Measurements from ENCODE around the gene NHS. TPM values are rescaled to one million over a fixed set of nuclear protein-coding genes. Genes with fewer than 3 reads are reported as not detected.

NHS gene
- total and polyA plus RNA-seq, 2 of the 13 experiments (the other 11 are each of a cell fraction or from before 2014, with no cell fraction given): 0.02 TPM; not detected in 1

GRCh38 chrX:17373337-17373736, 1.7 kb upstream of the NHS start:
- Histone ChIP-seq H3K36me3 (replicated peaks in 1 of 2; ENCODE audit: control insufficient read depth in 1 of 2, insufficient read depth in 2 of 2, low read length in 2 of 2) (no peaks in the 10 kb centered on the region), H3K4me2 (ENCODE audit: low read depth, low read length) (no peak overlapping the region), H2AFZ (ENCODE audit: low read length) (no peak overlapping the region), H3K9me3 (ENCODE audit: low read length) (no peaks in the 10 kb centered on the region), H3K4me1 (ENCODE audit: insufficient read depth, low read length) (no peaks in the 10 kb centered on the region), H3K9ac (ENCODE audit: insufficient read depth, low read depth, low read length) (no peak overlapping the region), H4K20me1 (ENCODE audit: insufficient read depth, low read length) (no peaks in the 10 kb centered on the region), H3K79me2 (ENCODE audit: insufficient read depth, low read length) (no peaks in the 10 kb centered on the region), H3K27ac (ENCODE audit: extremely low read length, insufficient read depth, low read length) (no peak overlapping the region), H3K4me3 (replicated peaks in 1 of 3; ENCODE audit: insufficient read depth in 1 of 3, low read depth in 2 of 3, low read length in 3 of 3) (no peak overlapping the region), H3K27me3 (ENCODE audit: control insufficient read depth in 1 of 2, insufficient read depth in 2 of 2, low read length in 2 of 2) (peaks cover 1 to 21% of the 10 kb centered on the region in 2 experiments; a peak in 3 of 5 replicates)
- BruUV-seq (replicated peaks): no TSS peak
- TF ChIP-seq, protein P1, sequence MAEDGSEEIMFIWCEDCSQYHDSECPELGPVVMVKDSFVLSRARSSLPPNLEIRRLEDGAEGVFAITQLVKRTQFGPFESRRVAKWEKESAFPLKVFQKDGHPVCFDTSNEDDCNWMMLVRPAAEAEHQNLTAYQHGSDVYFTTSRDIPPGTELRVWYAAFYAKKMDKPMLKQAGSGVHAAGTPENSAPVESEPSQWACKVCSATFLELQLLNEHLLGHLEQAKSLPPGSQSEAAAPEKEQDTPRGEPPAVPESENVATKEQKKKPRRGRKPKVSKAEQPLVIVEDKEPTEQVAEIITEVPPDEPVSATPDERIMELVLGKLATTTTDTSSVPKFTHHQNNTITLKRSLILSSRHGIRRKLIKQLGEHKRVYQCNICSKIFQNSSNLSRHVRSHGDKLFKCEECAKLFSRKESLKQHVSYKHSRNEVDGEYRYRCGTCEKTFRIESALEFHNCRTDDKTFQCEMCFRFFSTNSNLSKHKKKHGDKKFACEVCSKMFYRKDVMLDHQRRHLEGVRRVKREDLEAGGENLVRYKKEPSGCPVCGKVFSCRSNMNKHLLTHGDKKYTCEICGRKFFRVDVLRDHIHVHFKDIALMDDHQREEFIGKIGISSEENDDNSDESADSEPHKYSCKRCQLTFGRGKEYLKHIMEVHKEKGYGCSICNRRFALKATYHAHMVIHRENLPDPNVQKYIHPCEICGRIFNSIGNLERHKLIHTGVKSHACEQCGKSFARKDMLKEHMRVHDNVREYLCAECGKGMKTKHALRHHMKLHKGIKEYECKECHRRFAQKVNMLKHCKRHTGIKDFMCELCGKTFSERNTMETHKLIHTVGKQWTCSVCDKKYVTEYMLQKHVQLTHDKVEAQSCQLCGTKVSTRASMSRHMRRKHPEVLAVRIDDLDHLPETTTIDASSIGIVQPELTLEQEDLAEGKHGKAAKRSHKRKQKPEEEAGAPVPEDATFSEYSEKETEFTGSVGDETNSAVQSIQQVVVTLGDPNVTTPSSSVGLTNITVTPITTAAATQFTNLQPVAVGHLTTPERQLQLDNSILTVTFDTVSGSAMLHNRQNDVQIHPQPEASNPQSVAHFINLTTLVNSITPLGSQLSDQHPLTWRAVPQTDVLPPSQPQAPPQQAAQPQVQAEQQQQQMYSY (CRISPR knock-in tag; IDR thresholded peaks at IDR 0.05): no peak
- no peak for TF ChIP-seq ZNF564 (CRISPR knock-in tag; IDR thresholded peaks at IDR 0.05)
- no peak for TF ChIP-seq ATF7 (IDR thresholded peaks at IDR 0.05)
- no peak for TF ChIP-seq ATF7 (CRISPR knock-in tag; IDR thresholded peaks at IDR 0.05)
- TF ChIP-seq TFDP2 (CRISPR knock-in tag; IDR thresholded peaks at IDR 0.05): no peak
- no peak for FAIRE-seq
- ATAC-seq: no peak
- WGBS (ENCODE audit: low lambda C conversion rate): 0% methylated on average over 3 of the region's 3 CpGs
- in situ Hi-C loops (cut with HindIII; ENCODE audit: extremely low pct_ligation_motif_present, low pct_unique_long_range_greater_than_20kb): no loop called here
- ChIA-PET CTCF (ENCODE audit: low intra/inter-chr PET ratio, low total read pairs) (no interaction called here), POLR2A (no interaction called here)
- intact Hi-C loops (cut with micrococcal nuclease; ENCODE audit: unreplicated experiment): no loop called here
- DNase-seq (ENCODE audit: low spot score): no peak
